Fibroblast of pulmonary artery (primary cell): ENCODE measurements around the gene SOX18.

Experiments used
- DNase-seq: peaks from one replicate; pipeline ENCODE4 v3.0.0-alpha.2; 2010; ENCODE audit warnings: low read depth
- H3K4me3 ChIP-seq: replicated peaks from 2 replicates; pipeline ENCODE4 v1.5.1; 2011; ENCODE audit warnings: low read depth, mild to moderate bottlenecking, control low read depth, low read length, moderate library complexity
- CTCF ChIP-seq: IDR thresholded peaks from 2 replicates; pipeline ENCODE4 v1.5.1; 2011; ENCODE audit warnings: mild to moderate bottlenecking, control low read depth, low read length, inconsistent platforms; ENCODE audit errors: missing control alignments

The SOX18 gene

GRCh38 chr20:64083804-64084684 lies 34.6 kb upstream of the SOX18 start, which contains the start of gene LKAAEAR1:
Gene LKAAEAR1 (minus strand): TSS chr20:64084398. CDS start chr20:64084219, 179 bp downstream.
- peak within 1 kb of the TSS; percentile 37 for H3K4me3 ChIP-seq
- no peak for TF ChIP-seq CTCF
- DNase-seq, result no peak

GRCh38 chr20:64083378-64083803 lies 34.0 kb upstream of the SOX18 start:
- peak; percentile 36 for TF ChIP-seq CTCF
- peak; percentile 72 for DNase-seq
- peak overlapping the region; percentile 37 for H3K4me3 ChIP-seq

GRCh38 chr20:64082820-64083377 lies 33.5 kb upstream of the SOX18 start:
- DNase-seq, result no peak
- H3K4me3 ChIP-seq, result peak overlapping the region; percentile 32
- no peak for TF ChIP-seq CTCF

GRCh38 chr20:64082126-64082731 lies 32.8 kb upstream of the SOX18 start:
- no peak for DNase-seq
- TF ChIP-seq CTCF, result no peak
- no peak overlapping the region for H3K4me3 ChIP-seq

- no peak for DNase-seq
- no peak for TF ChIP-seq CTCF
- no peak overlapping the region for H3K4me3 ChIP-seq
Measured at GRCh38 chr20:64081624-64081964, 32.2 kb upstream of the SOX18 start.

- no peak overlapping the region for H3K4me3 ChIP-seq
- TF ChIP-seq CTCF, result no peak
- no peak for DNase-seq
Measured at GRCh38 chr20:64080813-64081623, 31.6 kb upstream of the SOX18 start.
